NB4 (cell line): ENCODE data around the gene SLC25A21.

Experiments
- DNase-seq: peaks from one replicate; pipeline ENCODE4 v3.0.0; 2010; ENCODE audit warnings: low read depth
- H3K4me3 ChIP-seq: one replicate; pipeline ENCODE4 v1.5.1; 2011; ENCODE audit warnings: mild to moderate bottlenecking, low read depth, low read length, moderate library complexity
- MYC ChIP-seq: IDR thresholded peaks from 2 replicates; pipeline ENCODE4 v1.6.1; 2011; ENCODE audit warnings: low read depth, low read length
- POLR2A ChIP-seq: IDR thresholded peaks from 2 replicates; pipeline ENCODE4 v1.6.1; 2011; ENCODE audit warnings: mild to moderate bottlenecking; ENCODE audit not compliant: insufficient read length; ENCODE audit errors: extremely low read depth
- TF ChIP-seq, protein P1 (sequence below): IDR thresholded peaks from one replicate; pipeline ENCODE4 v1.5.1; 2012; ENCODE audit warnings: low read depth, low read length
- TF ChIP-seq, protein P2 (sequence below): IDR thresholded peaks from 2 replicates; pipeline ENCODE4 v1.6.1; 2011; ENCODE audit warnings: low read depth, low read length

The SLC25A21 gene

DNA sequence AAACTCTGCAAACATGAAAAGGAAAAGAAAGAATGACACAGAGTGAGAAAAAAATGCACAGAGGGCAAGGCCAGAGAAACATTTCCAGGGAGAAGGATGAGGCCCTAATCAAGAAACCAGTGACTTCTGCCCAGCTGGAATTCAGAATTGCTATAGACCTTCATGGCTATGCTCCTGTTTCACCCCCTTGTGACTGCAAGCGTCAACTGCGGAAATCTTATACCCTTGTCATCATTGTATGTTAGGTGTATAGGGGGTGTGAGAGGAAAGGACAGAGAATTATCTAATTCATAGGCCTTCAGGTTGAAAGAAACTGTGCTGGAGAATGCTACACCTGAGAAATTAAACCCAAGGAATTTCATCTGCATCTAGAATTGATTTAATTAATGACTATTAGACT lies 117.5 kb downstream of the SLC25A21 start:
- no peak overlapping the region for H3K4me3 ChIP-seq
- TF ChIP-seq POLR2A (no peak), MYC (no peak)
- TF ChIP-seq, protein P1, sequence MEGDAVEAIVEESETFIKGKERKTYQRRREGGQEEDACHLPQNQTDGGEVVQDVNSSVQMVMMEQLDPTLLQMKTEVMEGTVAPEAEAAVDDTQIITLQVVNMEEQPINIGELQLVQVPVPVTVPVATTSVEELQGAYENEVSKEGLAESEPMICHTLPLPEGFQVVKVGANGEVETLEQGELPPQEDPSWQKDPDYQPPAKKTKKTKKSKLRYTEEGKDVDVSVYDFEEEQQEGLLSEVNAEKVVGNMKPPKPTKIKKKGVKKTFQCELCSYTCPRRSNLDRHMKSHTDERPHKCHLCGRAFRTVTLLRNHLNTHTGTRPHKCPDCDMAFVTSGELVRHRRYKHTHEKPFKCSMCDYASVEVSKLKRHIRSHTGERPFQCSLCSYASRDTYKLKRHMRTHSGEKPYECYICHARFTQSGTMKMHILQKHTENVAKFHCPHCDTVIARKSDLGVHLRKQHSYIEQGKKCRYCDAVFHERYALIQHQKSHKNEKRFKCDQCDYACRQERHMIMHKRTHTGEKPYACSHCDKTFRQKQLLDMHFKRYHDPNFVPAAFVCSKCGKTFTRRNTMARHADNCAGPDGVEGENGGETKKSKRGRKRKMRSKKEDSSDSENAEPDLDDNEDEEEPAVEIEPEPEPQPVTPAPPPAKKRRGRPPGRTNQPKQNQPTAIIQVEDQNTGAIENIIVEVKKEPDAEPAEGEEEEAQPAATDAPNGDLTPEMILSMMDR = no peak
- TF ChIP-seq, protein P2, sequence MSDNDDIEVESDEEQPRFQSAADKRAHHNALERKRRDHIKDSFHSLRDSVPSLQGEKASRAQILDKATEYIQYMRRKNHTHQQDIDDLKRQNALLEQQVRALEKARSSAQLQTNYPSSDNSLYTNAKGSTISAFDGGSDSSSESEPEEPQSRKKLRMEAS = no peak
- no peak for DNase-seq

DNA sequence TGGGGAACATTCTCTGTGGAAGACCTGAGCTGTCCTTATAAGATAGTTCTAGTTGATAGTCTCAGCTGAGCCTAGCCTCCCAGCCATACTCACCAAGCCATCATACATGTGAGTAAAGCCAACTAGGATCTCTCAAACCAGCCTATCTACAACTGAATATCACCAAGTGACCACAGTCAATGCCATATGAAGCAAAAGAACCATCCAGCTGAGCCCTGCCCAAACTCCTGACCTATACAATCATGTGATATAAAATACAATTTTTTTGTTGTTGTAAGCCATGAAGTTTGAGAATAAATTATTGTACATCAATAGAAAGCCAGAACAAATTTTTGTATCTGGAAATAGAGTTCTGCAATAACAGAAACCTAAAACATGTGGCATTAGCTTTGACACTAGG lies 118.3 kb downstream of the SLC25A21 start:
- no peak for TF ChIP-seq MYC
- TF ChIP-seq, protein P2 = no peak
- TF ChIP-seq, protein P1 = no peak
- TF ChIP-seq POLR2A = no peak
- H3K4me3 ChIP-seq = no peak overlapping the region
- DNase-seq = no peak

DNA sequence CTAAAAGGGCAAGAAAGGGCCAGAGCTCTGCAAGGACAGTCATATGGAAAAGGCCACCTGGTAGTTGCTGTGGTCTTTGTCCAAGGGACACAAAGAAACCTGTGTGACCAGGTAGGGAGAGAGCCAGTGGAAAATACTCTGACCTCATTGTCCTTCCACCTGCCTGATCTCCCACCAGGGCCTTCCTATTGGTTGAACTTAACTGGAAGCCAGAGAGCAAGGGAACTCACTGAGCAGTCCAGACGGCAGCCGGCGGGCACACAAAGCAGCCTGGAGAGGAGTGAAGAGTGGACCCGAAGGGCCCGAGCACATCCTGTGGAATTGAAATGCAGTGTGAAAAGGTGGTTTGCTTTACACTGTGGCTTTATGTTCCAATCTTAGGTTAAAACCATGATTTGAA lies 120.7 kb downstream of the SLC25A21 start:
- TF ChIP-seq, protein P2 = no peak
- H3K4me3 ChIP-seq = no peak overlapping the region
- no peak for DNase-seq

DNA sequence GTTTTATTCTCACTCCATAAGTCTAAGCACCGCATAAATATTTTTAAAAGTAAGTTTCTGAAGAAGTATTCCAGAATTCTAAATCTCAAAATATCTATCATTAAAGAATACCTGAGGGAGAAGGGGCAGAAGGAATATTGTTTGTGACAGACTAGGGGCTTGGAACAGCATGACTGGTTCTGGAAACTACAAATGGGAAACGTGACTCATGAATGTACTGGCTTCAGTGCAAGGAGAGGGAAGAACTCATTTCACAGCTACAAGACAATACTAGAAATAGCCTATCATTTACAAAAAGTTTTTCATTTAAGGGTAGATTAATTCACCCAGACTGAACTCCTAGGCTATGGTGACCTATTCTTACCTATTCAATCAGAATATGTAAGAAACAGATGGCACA lies 121.3 kb downstream of the SLC25A21 start:
- TF ChIP-seq MYC (no peak), POLR2A (no peak)
- TF ChIP-seq, protein P1 = no peak
- TF ChIP-seq, protein P2 = no peak
- no peak overlapping the region for H3K4me3 ChIP-seq
- no peak for DNase-seq

DNA sequence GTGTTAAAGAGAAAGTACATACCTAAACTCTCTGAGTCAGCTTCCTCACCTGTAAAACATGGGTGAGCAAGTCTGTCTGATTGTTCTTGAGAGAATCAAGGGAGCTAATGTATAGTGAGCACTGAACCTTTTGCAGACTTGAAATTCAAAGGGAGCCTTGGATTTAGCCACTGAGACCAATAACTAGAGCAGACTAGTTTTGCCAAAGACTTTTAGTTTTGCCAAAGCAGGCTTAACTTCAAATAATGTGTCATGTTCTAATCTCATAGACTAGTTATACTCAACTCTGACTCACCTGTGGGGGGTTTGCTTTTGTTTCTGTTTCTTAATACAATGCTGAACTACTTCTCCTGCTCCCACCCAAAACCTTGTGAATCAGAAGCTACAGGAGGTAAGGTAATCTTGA lies 123.7 kb downstream of the SLC25A21 start:
- no peak for DNase-seq
- TF ChIP-seq, protein P1 = no peak
- TF ChIP-seq, protein P2 = no peak
- TF ChIP-seq POLR2A = no peak
- no peak for TF ChIP-seq MYC
- H3K4me3 ChIP-seq = no peak overlapping the region

DNA sequence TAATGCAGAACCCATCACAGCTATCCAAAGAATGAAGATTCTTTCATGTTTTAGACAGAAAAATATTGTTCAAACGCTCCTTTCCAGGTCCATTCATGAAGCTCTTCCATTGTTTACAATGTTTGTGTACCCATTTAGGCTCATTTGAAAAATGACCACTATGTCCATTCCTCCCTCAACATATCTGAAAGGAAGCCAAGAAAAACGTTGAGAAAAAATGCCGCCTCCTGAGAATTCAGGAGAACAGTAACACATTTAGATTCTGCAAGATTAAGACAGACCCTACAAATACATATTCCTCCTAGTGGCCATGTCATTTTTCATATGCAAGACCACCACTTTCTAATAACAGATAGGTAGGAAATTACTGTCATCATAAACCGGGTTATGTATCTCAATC lies 124.4 kb downstream of the SLC25A21 start:
- no peak for DNase-seq
- no peak overlapping the region for H3K4me3 ChIP-seq
- TF ChIP-seq POLR2A (no peak), MYC (no peak)
- TF ChIP-seq, protein P2 = no peak

DNA sequence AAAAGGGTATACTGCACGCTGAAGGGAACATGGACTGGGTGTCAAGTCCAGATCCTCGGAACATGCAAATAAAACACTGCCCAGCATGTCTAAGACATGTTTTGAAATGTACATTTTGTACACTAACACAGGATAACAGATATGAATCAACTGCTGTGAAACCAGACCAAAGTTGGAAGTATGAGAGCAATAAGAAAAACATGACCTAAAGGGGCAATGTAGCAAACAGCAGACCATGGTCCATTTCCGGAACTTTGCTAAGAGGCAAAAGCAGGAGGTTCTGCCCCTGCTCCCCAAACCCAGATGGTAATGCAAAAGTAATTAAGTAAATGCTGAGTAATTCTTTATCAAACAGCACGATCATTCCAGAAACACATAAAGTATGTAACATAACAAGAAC lies 125.2 kb downstream of the SLC25A21 start:
- no peak for DNase-seq
- no peak overlapping the region for H3K4me3 ChIP-seq
- TF ChIP-seq, protein P2 = no peak
- TF ChIP-seq POLR2A (no peak), MYC (no peak)
- TF ChIP-seq, protein P1 = no peak
